CD4-positive, alpha-beta T cell treated with Interferon gamma for 1 hour (primary cell): ENCODE results near the gene COPG2.
"Not testable (repeated sequence)": the region's sequence is repeated elsewhere in the genome, so short reads cannot be mapped to it uniquely, and the experiment has no call there.

Experiments used
- DNase-seq: peaks from one replicate; pipeline ENCODE4 v3.0.0-alpha.2; 2020

Gene COPG2

GRCh38 chr7:130554481-130554880 lies 114.1 kb downstream of the COPG2 start:
- DNase-seq, result no peak

- no peak for DNase-seq
Measured at GRCh38 chr7:130553398-130554029, 115.0 kb downstream of the COPG2 start.

DNA sequence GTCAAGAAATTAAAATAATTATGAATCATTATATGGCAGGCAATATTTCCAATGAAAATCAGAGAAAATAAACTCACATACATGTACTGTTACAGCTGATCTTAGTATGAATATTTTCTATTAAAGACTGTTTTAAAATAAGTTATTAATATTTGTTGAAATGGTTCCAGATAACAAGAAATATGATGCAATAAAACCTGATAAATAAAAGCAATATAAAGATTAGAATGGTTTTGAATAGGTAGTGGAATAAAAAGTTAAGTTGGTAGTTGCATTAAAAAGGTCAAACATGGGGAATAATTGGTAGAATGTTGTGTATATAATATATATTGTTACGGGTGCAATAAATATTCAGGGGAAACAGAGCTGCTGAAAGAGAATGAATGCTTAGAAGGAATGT lies 124.2 kb downstream of the COPG2 start:
- no peak for DNase-seq

DNA sequence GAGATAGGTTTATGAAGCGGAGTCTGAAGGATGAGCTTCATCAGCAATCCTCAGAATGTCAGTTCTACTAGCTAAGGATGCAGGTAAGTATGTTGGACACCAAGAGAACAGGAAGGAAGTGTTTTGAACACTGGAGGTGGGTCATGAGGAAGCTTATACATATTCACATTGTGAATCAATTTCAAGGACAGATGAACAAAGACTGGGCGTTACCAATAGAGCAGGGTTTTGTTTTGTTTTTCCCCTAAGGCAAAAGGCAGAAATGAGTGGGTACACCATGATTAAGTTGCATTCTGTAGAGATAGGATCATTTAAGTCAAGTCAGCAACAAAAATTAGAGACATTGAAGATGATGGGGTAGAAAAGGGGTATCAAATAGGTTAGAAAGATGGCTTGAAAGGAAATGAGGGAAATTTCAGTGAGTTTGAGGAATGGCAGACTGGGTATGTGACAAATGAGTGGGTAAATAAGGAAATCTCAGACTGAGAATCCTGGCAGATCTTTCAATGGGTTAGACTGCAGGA lies 125.0 kb downstream of the COPG2 start:
- DNase-seq, result no peak

DNA sequence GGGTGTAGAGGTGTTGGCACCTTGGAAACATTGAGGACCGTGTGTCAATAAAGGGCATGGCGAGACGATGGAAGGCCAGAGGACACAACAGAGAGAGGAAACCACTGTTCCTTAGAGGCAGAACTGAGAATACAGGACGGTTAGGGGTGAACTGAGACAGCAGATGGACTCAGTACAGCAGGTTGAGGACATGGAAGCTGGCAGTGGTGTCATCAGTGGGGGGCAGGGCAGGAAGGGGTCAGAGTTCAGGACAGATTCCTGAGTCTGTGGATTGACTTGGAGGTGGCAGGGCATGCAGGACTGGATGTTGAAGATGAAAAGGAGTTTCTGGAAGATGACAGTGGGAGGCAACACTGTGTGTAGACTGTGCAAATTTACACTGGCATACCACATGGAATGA lies 126.3 kb downstream of the COPG2 start:
- not testable (repeated sequence) for DNase-seq

- DNase-seq, result not testable (repeated sequence)
Measured at GRCh38 chr7:130541287-130541686, 127.3 kb downstream of the COPG2 start.

DNA sequence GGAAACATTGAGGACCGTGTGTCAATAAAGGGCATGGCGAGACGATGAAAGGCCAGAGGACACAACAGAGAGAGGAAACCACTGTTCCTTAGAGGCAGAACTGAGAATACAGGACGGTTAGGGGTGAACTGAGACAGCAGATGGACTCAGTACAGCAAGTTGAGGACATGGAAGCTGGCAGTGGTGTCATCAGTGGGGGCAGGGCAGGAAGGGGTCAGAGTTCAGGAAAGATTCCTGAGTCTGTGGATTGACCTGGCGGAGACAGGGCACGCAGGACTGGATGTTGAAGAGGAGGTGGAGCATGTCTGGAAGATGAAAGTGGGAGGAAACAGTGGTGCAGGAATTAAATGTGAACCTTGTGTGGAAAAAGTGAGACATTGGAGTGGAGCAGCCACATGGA lies 130.7 kb downstream of the COPG2 start:
- DNase-seq, result not testable (repeated sequence)

DNA sequence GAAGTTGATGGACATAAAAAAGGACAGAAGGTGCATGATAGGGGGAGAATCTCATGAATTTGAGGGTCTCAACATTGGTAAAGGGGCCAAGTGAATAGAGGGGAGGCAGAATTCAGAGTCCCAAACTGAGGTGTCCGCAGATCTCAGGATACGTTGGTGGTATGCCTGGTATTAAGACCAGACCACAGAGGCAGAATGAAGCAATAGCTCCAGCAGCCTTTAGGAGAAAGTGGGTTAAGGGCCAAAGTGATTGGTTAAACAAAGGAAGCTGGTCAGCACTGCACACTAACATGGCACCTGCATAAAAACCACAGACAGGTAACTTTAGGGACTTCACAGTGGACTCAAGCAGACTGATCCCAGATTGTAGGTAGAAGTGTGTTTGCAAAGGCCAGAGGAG lies 139.1 kb downstream of the COPG2 start:
- no peak for DNase-seq

DNA sequence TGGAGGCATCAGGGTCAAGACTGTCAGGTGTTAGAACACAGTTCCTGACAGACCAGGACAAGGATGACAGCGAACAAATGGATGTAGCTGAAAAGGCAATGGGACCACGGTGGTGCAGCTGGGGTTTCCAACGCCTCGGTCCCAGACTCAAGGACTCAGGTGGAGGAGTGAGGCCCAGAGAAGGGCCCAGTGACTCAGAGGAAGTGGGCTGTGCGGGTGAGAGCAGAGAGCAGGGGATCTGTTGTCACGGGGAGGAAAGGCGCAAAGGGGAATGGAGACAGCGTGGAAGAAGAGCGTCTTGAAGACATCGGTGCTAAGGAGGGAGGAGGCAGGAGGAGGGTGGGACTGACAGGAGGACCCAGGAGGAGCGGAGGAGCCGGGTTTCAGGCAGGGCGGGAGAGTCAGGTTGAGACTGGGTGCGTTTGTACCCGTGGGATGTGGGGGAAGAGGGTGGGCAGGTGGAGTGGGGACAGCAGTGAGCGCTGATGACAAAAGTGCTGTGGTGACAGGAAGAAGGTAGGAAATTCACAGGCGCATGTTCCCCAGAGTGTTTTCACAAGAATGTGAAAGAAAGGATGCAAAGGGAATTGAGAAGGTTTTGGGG lies 140.7 kb downstream of the COPG2 start:
- DNase-seq, result not testable (repeated sequence)

DNA sequence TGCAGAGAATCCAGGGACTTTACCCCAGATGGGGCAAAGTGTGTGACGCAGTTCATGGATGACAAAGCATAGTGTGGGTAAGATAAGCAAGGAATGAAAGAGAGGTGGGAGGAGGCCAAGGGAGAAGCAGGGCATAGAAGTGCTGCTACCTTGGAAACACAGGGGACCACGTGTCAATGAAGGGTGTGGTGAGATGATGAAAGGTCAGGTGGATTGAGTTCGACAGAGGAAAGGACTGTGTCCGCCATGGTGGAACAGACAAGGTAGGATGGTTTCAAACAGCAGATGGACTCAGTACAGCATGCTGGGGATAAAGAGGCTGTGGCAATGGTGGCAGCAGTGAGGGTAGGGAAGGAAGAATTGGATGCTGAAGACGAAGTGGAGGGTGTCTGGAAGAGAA lies 143.9 kb downstream of the COPG2 start:
- DNase-seq, result no peak

GRCh38 chr7:130523519-130524125 lies 144.9 kb downstream of the COPG2 start:
- not testable (repeated sequence) for DNase-seq

DNA sequence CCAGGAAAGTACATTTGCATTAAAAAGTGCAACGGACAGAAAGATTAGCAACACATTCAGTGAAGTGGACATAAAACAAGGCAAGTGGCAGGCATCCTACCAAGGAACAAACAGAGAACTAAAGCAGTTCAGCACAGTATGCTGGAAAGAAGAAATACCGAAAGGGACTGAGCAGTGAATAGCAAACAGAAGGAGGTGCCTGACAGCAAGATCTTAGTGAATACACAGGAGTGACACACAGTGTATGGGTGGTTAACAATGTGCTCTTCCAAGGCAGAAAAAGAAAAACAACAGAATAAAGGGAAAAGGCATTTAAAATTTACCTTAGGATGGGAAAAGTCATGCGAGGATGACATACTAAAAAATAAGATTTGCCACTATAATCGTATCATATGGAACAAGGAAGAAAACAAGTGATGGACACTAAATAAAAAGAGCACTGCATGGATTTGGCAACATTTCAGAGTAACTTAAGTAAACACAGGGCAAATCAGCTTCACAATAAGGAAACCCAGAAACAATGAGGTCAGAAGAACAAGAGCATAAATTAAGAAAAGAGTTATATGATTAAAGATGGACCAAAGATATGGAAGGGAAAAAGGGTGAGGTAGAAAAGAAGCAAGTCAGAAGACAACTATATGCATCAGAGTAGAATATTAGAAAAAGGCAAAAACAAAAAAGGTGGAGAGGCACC lies 147.1 kb downstream of the COPG2 start:
- no peak for DNase-seq

- no peak for DNase-seq
Measured at GRCh38 chr7:130515315-130516040, 153.1 kb downstream of the COPG2 start.

GRCh38 chr7:130513447-130513846 lies 155.1 kb downstream of the COPG2 start:
- no peak for DNase-seq

DNA sequence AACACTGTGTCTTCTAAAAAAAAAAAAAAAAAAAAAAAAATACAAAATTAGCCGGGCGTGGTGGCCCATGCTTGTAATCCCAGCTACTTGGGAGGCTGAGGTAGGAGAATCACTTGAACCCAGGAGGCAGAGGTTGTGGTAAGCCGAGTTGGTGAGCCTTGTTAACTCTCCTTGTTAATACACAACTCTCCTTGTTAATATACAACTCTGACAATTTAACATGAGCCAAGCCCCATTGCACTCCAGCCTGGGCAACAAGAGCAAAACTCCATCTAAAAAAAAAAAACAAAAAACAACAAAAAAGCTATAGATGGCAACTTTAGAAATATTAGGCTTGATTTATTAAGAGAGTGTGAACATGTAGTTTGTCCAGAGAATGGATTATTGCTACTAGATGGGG lies 156.5 kb downstream of the COPG2 start:
- DNase-seq, result not testable (repeated sequence)

DNA sequence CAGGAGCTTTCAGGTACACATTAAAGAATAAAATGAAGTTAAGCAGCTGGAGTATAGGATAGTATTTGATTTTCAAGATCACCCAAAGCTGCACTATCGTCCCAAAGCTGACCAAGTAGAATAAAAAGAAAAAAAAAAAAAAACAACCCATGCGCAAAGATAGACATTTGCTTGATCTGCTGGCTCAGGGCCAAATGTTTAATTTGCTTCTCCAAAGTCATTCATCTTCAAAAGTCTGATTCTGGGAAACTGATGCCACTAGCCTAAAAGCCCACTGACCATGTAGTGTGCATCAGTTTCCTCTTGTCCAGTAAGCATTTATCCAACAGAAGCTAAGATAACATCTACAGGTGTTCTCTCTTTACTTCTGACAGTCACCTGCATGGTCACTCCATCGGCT lies 162.2 kb downstream of the COPG2 start:
- no peak for DNase-seq

- no peak for DNase-seq
Measured at GRCh38 chr7:130505753-130506152, 162.8 kb downstream of the COPG2 start.

DNA sequence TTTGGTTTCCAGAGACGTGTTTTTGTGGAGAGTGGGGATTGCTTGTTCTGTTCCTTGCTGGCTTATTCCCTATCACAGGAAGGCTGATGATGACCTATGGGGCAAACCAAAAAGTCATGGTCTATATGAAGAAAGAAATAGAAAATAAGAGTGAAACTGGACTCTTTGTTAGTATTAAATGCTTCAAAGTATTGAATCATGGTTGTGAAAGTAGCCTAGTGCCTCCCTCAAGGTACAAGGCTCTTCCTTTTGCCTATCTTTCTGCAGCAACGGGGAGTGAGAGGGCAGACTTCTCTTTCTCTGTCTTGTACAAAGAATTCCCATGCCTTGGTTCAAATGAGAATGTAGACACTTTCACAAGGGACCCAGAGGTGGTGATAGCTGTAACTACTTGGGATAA lies 167.6 kb downstream of the COPG2 start:
- DNase-seq, result no peak

- no peak for DNase-seq
Measured at GRCh38 chr7:130500463-130500862, 168.1 kb downstream of the COPG2 start.

DNA sequence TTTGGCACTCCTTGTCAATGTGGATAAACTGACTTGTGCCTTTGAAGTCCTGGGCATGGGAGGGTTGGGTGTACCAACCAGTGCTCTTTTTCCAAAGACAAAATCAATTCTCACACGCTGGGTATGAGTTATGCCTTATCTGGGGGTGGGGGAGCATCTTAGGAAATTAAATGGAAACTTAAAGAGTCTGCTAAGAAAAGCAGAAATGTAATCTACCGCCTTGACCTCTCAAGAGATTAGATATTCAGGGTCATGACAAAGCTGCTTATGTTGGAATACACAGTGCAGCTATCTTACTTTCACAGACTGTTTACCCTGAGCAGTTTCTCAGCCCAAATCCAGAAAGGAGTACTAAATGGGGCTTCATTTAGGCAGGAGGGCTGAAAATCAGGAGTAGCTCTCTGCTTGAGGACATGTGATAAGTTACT lies 174.1 kb downstream of the COPG2 start:
- no peak for DNase-seq

DNA sequence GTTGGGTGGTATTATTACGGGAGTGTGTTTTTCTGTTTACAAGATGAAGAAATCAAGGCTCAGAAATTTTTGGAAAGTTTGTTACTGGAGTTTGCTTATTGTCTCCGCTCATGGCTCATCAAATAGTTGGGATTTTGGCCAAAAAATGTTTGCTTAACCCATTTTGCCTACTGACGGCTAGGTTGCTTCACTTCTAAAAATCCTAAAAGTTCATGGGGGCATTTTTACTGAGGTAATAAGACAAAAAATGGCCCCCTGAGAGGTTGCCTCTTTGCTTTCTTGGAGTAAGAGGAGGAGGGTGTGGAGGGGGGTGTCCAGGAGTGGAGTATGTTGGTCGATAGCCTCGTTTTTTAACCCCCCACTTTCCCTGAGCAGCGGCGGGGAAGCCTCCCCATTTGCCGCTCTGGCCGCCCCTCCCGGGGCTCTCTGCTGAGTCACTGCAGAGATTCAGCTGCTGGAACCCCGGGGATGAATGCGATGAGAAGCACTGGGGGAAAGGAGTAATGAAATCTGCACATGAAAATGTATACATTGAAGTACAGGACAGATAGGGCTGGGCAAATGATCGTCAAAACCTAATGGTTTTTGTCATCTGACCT lies 175.2 kb downstream of the COPG2 start:
- DNase-seq, result no peak

GRCh38 chr7:130492523-130493274 lies 175.8 kb downstream of the COPG2 start:
- no peak for DNase-seq
